ENCODE data around the gene ENGASE. TPM values are rescaled to one million over a fixed set of nuclear protein-coding genes. Genes with fewer than 3 reads are reported as not detected.

Gene ENGASE
- total and polyA plus RNA-seq, 2 of the 4 experiments (the other 2 are of a cell fraction): 3.9 to 12.1 TPM

- Histone ChIP-seq H3K18ac (ENCODE audit: low read depth, low read length) (no peak overlapping the region), H2AK5ac (ENCODE audit: low read depth, low read length) (no peak overlapping the region), H2BK120ac (ENCODE audit: low read depth, low read length) (no peak overlapping the region), H2AFZ (replicated peaks; ENCODE audit: low read length, poor library complexity) (no peak overlapping the region), H3K27ac (ENCODE audit: insufficient read depth, low read length) (no peak overlapping the region), H4K5ac (ENCODE audit: low read depth, low read length) (no peak overlapping the region), H2BK15ac (ENCODE audit: low read depth, low read length) (no peak overlapping the region), H3K4me1 (ENCODE audit: control insufficient read depth, insufficient read depth, low read length) (0 out of 2 replicates have a peak, but pooled peaks cover 2% of the 10 kb centered on the region), H2AK9ac (replicated peaks; ENCODE audit: low read depth, low read length, poor library complexity) (no peak overlapping the region), H4K8ac (ENCODE audit: low read depth in 2 of 2, low read length in 2 of 2) (no peak overlapping the region), H4K20me1 (ENCODE audit: insufficient read depth, low read length) (no peaks in the 10 kb centered on the region), H3K9ac (ENCODE audit: low read depth, low read length) (no peak overlapping the region), H3K9me1 (ENCODE audit: insufficient read depth, low read length) (no peaks in the 10 kb centered on the region; the same call in 1 of the 2 replicates), H3K36me3 (ENCODE audit: control insufficient read depth, insufficient read depth, low read length) (peaks cover 25% of the 10 kb centered on the region), H3K4ac (ENCODE audit: low read depth, low read length) (no peak overlapping the region), H3K27me3 (ENCODE audit: control insufficient read depth, insufficient read depth, low read length) (no peaks in the 10 kb centered on the region; the same call in 1 of the 2 replicates), H4K91ac (ENCODE audit: insufficient read depth, low read depth, low read length) (no peak overlapping the region), H3K9me3 (ENCODE audit: control insufficient read depth, insufficient read depth, low read length) (no peaks in the 10 kb centered on the region), H3K56ac (ENCODE audit: extremely low read depth, insufficient read depth, low read length) (no peak overlapping the region), H3K23ac (ENCODE audit: low read depth, low read length) (no peak overlapping the region), H3K14ac (replicated peaks; ENCODE audit: low read depth, low read length) (no peak overlapping the region), H2BK5ac (ENCODE audit: low read depth, low read length, poor library complexity, severe bottlenecking) (no peak overlapping the region), H3K4me3 (ENCODE audit: insufficient read depth, low read depth, low read length) (no peak overlapping the region), H3K4me2 (ENCODE audit: low read depth, low read length) (no peak overlapping the region), H2BK20ac (ENCODE audit: low read depth, low read length) (no peak overlapping the region), H3K79me1 (ENCODE audit: low read depth in 1 of 2, low read length in 2 of 2) (peaks cover 0 to 13% of the 10 kb centered on the region in 2 experiments; a peak in 2 of 4 replicates)
- CTCF ChIA-PET: interaction anchor here (0.9 kb wide), 1 partner anchor 50 kb away, joined by 3 read pairs; no protein-coding TSS in a partner anchor
- intact Hi-C loops (cut with micrococcal nuclease) (no loop called here), dilution Hi-C loops (cut with HindIII; ENCODE audit: low sequenced_read_pairs, unreplicated experiment) (no loop called here), in situ Hi-C loops (cut with MboI; ENCODE audit: low sequenced_read_pairs) (loop anchor here (25.0 kb wide), 1 partner anchor 635 kb away; no protein-coding TSS in a partner anchor)
- no peak for DNase-seq
- no peak for ATAC-seq (ENCODE audit: low read depth)
- TF ChIP-seq RCOR1 (IDR thresholded peaks at IDR 0.05; ENCODE audit: insufficient replicate concordance, low read length): no peak
- TF ChIP-seq USF2 (IDR thresholded peaks at IDR 0.05; ENCODE audit: low read depth, low read length): no peak
- TF ChIP-seq NFE2L2 (IDR thresholded peaks at IDR 0.05; ENCODE audit: low read depth, low read length): no peak
- TF ChIP-seq MAZ (IDR thresholded peaks at IDR 0.05; ENCODE audit: borderline replicate concordance, low read depth, low read length): no peak
- TF ChIP-seq SMC3 (IDR thresholded peaks at IDR 0.05; ENCODE audit: low read depth, low read length): no peak
- no peak for TF ChIP-seq RFX5 (IDR thresholded peaks at IDR 0.05; ENCODE audit: low read depth, low read length)
- TF ChIP-seq BHLHE40 (IDR thresholded peaks at IDR 0.05; ENCODE audit: low read depth, low read length): no peak
- no peak for TF ChIP-seq RAD21 (IDR thresholded peaks at IDR 0.05; ENCODE audit: low read length)
- no peak for TF ChIP-seq CTCF (conservative IDR thresholded peaks at IDR 0.05; ENCODE audit: low read depth, low read length)
- no peak for TF ChIP-seq CHD1 (IDR thresholded peaks at IDR 0.05; ENCODE audit: low read depth, low read length)
- no peak for TF ChIP-seq ELK1 (IDR thresholded peaks at IDR 0.05; ENCODE audit: borderline replicate concordance, low read depth, low read length)
- TF ChIP-seq FOS (IDR thresholded peaks at IDR 0.05; ENCODE audit: low read depth, low read length): no peak
- no peak for TF ChIP-seq MAFK (IDR thresholded peaks at IDR 0.05; ENCODE audit: low read depth, low read length)
- no peak for TF ChIP-seq CEBPB (IDR thresholded peaks at IDR 0.05; ENCODE audit: low read depth, low read length)
- no peak for TF ChIP-seq MXI1 (IDR thresholded peaks at IDR 0.05; ENCODE audit: borderline replicate concordance, low read depth, low read length)
- no peak for TF ChIP-seq POLR2A (IDR thresholded peaks at IDR 0.05; ENCODE audit: low read depth, low read length)
- BruUV-seq (replicated peaks): no TSS peak
- POLR2A ChIA-PET (ENCODE audit: unreplicated experiment): no interaction called here
- 94% methylated on average over 6 of the region's 12 CpGs; no CpG with 5 or more reads in 1 of the 2 experiments for WGBS, 2 experiments (ENCODE audit: extremely low coverage in 2 of 2, insufficient read length in 1 of 2)
Observed at GRCh38 chr17:79077587-79077986, 3.0 kb downstream of the ENGASE start.
